Right ventricle myocardium inferior (tissue), 1 donor: ENCODE results near the gene FLG2. TPM values are rescaled to one million over a fixed set of nuclear protein-coding genes. Genes with fewer than 3 reads are reported as not detected.
"Not testable (repeated sequence)": the region's sequence is repeated elsewhere in the genome, so short reads cannot be mapped to it uniquely, and the experiment has no call there.

Source experiments
- ATAC-seq: fragments of 200-7000 bp; cut with Tn5 transposase; one replicate; pipeline ENCODE4 v1.9.1; 2020; ENCODE audit warnings: mild to moderate bottlenecking, moderate library complexity
- DNase-seq: peaks from one replicate; pipeline ENCODE4 v3.0.0; 2021; ENCODE audit errors: missing footprints
- intact Hi-C: fragments of 100-400 bp; cut with DNase I; formaldehyde crosslinking; loops from one replicate; pipeline ENCODE4 v1.11.0; 2022
- total RNA-seq: library from RNA; stranded (reverse); fragmentation: NEBNext Ultra II Directional; extraction: Animal tissue kit (Norgen Biotek cat#: 25700); gene quantifications from one replicate; pipeline ENCODE4 v1.2.1, GENCODE V29; 2021
- donor health status: DM: no; HTN: yes; CAD: no; lungs with severe emphysema.

FLG2 gene
- total RNA-seq, 1 donor from 2014 or later: not detected

- intact Hi-C loops: no loop called here
These were observed 34.7 kb downstream of the FLG2 start, which contains the start of gene FLG for GRCh38 chr1:152325111-152325510. FLG (minus strand) TSS chr1:152325239; CDS start chr1:152315456, 9,783 bp downstream.

GRCh38 chr1:152313970-152314369, 45.8 kb downstream of the FLG2 start:
- intact Hi-C loops: no loop called here
- no peak for ATAC-seq
- no peak for DNase-seq

More at GRCh38 chr1:152325111-152325510, 34.7 kb downstream of the FLG2 start, which contains the start of gene FLG:
- DNase-seq (no peak), ATAC-seq (no peak)

- intact Hi-C loops: no loop called here
- peak; percentile 57 for DNase-seq
These were observed 46.4 kb downstream of the FLG2 start for GRCh38 chr1:152313319-152313801.

GRCh38 chr1:152312169-152312568, 47.6 kb downstream of the FLG2 start:
- intact Hi-C loops, ATAC-seq, DNase-seq: not testable (repeated sequence)

More at GRCh38 chr1:152313319-152313801, 46.4 kb downstream of the FLG2 start:
- ATAC-seq: no peak

- DNase-seq (no peak), ATAC-seq (no peak)
- intact Hi-C loops: no loop called here
These were observed 49.9 kb downstream of the FLG2 start for GRCh38 chr1:152309955-152310354.

- DNase-seq: peak; percentile 34
- intact Hi-C loops, ATAC-seq: not testable (repeated sequence)
These were observed 50.4 kb downstream of the FLG2 start for GRCh38 chr1:152309320-152309901.

- intact Hi-C loops, ATAC-seq: not testable (repeated sequence)
- peak; percentile 30 for DNase-seq
These were observed 51.0 kb downstream of the FLG2 start for GRCh38 chr1:152308758-152309157.

GRCh38 chr1:152307970-152308369, 51.8 kb downstream of the FLG2 start:
- intact Hi-C loops, ATAC-seq, DNase-seq: not testable (repeated sequence)

- DNase-seq, ATAC-seq, intact Hi-C loops: not testable (repeated sequence)
These were observed 53.7 kb downstream of the FLG2 start for GRCh38 chr1:152306123-152306522.

- ATAC-seq, DNase-seq, intact Hi-C loops: not testable (repeated sequence)
These were observed 55.0 kb downstream of the FLG2 start for GRCh38 chr1:152304773-152305172.

- intact Hi-C loops, ATAC-seq: not testable (repeated sequence)
- DNase-seq: peak; percentile 49
These were observed 56.5 kb downstream of the FLG2 start for GRCh38 chr1:152303139-152303872.

Other genes starting within 250 kb of the FLG2 start
- gene TCHH, start 244.6 kb downstream of the FLG2 start, total RNA-seq: not detected
- not detected for gene RPTN, start 200.8 kb downstream of the FLG2 start, total RNA-seq
- not detected for gene HRNR, start 135.8 kb downstream of the FLG2 start, total RNA-seq
- gene FLG, start 34.8 kb downstream of the FLG2 start, total RNA-seq: not detected
- gene CRNN, start 54.3 kb upstream of the FLG2 start, total RNA-seq: not detected
- not detected for gene LCE5A, start 150.8 kb upstream of the FLG2 start, total RNA-seq
- gene CRCT1, start 154.5 kb upstream of the FLG2 start, total RNA-seq: not detected
- gene LCE3E, start 206.8 kb upstream of the FLG2 start, total RNA-seq: not detected
- gene LCE3D, start 220.5 kb upstream of the FLG2 start, total RNA-seq: not detected
- gene LCE3C, start 240.2 kb upstream of the FLG2 start, total RNA-seq: not detected